Left ventricle myocardium inferior (tissue), 1 donor: ENCODE data around the gene LMO1. TPM values are rescaled to one million over a fixed set of nuclear protein-coding genes. Genes with fewer than 3 reads are reported as not detected.

Source experiments
- DNase-seq: peaks from one replicate; pipeline ENCODE4 v3.0.0-alpha.2; 2020
- H3K27ac ChIP-seq: fragments of 200-600 bp; replicated peaks from 2 replicates; pipeline ENCODE4 v1.8.0; 2021
- H3K27me3 ChIP-seq: fragments of 200-600 bp; 2 replicates; pipeline ENCODE4 v1.8.0; 2021; ENCODE audit warnings: low read depth
- H3K36me3 ChIP-seq: fragments of 200-600 bp; 2 replicates; pipeline ENCODE4 v1.8.0; 2021
- H3K4me1 ChIP-seq: fragments of 200-600 bp; 2 replicates; pipeline ENCODE4 v1.8.0; 2021
- H3K4me3 ChIP-seq: fragments of 200-600 bp; 2 replicates; pipeline ENCODE4 v1.8.0; 2021; ENCODE audit warnings: mild to moderate bottlenecking, moderate library complexity
- H3K9me3 ChIP-seq: fragments of 200-600 bp; replicated peaks from 2 replicates; pipeline ENCODE4 v1.8.0; 2021
- CTCF ChIP-seq: fragments of 200-600 bp; IDR thresholded peaks from 2 replicates; pipeline ENCODE4 v1.8.0; 2021; ENCODE audit warnings: antibody characterized with exemption, mild to moderate bottlenecking, borderline replicate concordance
- intact Hi-C: fragments of 100-400 bp; cut with micrococcal nuclease; formaldehyde crosslinking; loops from one replicate; pipeline ENCODE4 v1.11.0; 2022
- total RNA-seq: library from RNA; stranded (reverse); fragmentation: NEBNext Ultra II Directional; extraction: Animal tissue kit (Norgen Biotek cat#: 25700); gene quantifications from one replicate; pipeline ENCODE4 v1.2.1, GENCODE V29; 2021
- donor health status: DM: no; HTN: yes; CAD: no; lungs with severe emphysema.

The LMO1 gene
- total RNA-seq, 1 donor from 2014 or later, result 2.3 TPM

GRCh38 chr11:8296872-8297271 lies 33.2 kb upstream of the LMO1 start:
- DNase-seq, result no peak
- Histone ChIP-seq H3K9me3 (no peaks in the 10 kb centered on the region), H3K4me3 (no peak overlapping the region), H3K4me1 (no peaks in the 10 kb centered on the region), H3K27me3 (peaks cover 13% of the 10 kb centered on the region), H3K27ac (no peak overlapping the region), H3K36me3 (no peaks in the 10 kb centered on the region)
- intact Hi-C loops, result no loop called here
- TF ChIP-seq CTCF, result no peak

GRCh38 chr11:8296038-8296649 lies 32.5 kb upstream of the LMO1 start:
- intact Hi-C loops, result no loop called here
- no peak overlapping the region for H3K27ac ChIP-seq

GRCh38 chr11:8294251-8294935 lies 30.7 kb upstream of the LMO1 start:
- no peak overlapping the region for H3K4me3 ChIP-seq
- H3K27ac ChIP-seq, result no peak overlapping the region
- H3K36me3 ChIP-seq, result no peaks in the 10 kb centered on the region
- peaks cover 11% of the 10 kb centered on the region for H3K4me1 ChIP-seq
- no peaks in the 10 kb centered on the region for H3K9me3 ChIP-seq
- no peak for DNase-seq
- H3K27me3 ChIP-seq, result peaks cover 10% of the 10 kb centered on the region
- no peak for TF ChIP-seq CTCF
- intact Hi-C loops, result no loop called here

More at GRCh38 chr11:8296038-8296649, 32.5 kb upstream of the LMO1 start:
- Histone ChIP-seq H3K36me3 (no peaks in the 10 kb centered on the region), H3K9me3 (no peaks in the 10 kb centered on the region), H3K4me3 (no peak overlapping the region), H3K4me1 (no peaks in the 10 kb centered on the region), H3K27me3 (peaks cover 13% of the 10 kb centered on the region)
- no peak for TF ChIP-seq CTCF
- DNase-seq, result no peak

- no peak for DNase-seq
- Histone ChIP-seq H3K4me1 (peaks cover 11% of the 10 kb centered on the region), H3K9me3 (no peaks in the 10 kb centered on the region), H3K4me3 (no peak overlapping the region), H3K27ac (no peak overlapping the region), H3K36me3 (no peaks in the 10 kb centered on the region), H3K27me3 (peaks cover 6% of the 10 kb centered on the region)
- no peak for TF ChIP-seq CTCF
- intact Hi-C loops, result no loop called here
Measured at GRCh38 chr11:8293171-8293570, 29.5 kb upstream of the LMO1 start.

- no peak overlapping the region for H3K4me3 ChIP-seq
- no peak for DNase-seq
- peaks cover 11% of the 10 kb centered on the region for H3K4me1 ChIP-seq
- intact Hi-C loops, result no loop called here
- no peaks in the 10 kb centered on the region for H3K9me3 ChIP-seq
- H3K36me3 ChIP-seq, result no peaks in the 10 kb centered on the region
- peaks cover 6% of the 10 kb centered on the region for H3K27me3 ChIP-seq
- no peak overlapping the region for H3K27ac ChIP-seq
- no peak for TF ChIP-seq CTCF
Measured at GRCh38 chr11:8292351-8292750, 28.7 kb upstream of the LMO1 start.
